DMS53 treated with DMSO at 0.1 percent for 48 hours (cell line): Measurements from ENCODE around the gene REG4.
A peak's percentile ranks its signal among the peaks of the same experiment; 100 is the strongest.

Source experiments
- DNase-seq: peaks from one replicate; lab custom pipeline; 2025; ENCODE audit not compliant: unreplicated experiment; lab: John Stamatoyannopoulos, UW

The REG4 gene

DNA sequence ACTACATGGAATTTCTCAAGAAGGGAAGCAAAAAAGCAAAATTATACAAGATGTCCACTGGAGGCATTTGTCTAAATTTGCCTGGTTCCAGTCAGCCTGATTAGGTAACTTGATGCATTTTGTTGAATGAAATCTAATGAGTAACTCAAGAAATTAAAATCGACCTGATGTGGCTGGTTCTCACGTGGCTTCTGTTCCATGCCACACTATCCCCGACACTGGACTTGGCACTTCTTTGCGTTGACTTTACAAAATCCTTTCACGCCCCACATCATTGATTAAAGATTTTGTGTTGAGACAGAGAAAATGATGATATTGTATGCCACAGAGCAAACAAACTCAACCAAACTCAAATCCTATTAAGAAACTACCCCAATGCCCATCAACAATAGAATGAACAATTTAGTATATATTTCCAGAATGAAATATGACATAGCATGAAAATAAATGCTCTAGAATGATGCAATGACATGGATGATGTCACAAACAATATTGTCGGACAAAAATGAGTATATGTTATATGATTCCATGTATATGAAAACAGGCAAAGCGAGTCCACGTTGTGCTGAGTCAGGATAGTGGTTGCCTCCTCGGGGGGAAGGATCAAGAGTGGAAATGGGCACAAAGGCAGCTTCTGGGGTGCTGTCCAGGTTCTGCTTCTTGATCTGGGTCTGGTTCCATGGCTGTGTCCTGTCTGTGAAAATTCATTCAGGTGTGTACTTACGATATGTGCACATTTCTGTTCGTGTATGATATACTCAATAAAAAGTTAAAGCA lies 29.6 kb downstream of the REG4 start:
- DNase-seq: no peak

DNA sequence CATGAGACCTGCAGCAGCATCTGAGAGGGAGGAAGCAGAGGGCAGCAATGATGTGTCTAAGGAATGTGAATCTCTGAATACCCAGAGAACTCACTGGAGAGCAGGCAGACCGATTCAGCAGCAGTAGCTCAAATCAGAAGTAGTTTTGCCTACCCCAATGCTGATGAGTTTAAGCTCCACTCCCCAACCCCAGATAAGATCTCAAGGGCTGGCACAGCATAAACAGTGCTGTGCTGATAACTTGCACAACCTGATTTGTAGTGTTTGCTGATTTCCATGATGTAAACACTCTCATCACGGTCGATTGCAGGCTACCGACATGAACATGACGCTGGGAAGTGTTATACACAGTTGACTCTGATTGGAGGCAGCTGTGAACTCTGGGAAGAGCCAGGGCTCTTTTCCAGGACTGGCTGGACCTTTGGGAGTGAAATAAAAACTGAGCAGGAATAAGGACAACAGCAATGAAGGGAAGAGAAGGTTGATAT lies 31.3 kb downstream of the REG4 start:
- peak; percentile 81 for DNase-seq

GRCh38 chr1:119778886-119779560 lies 32.2 kb downstream of the REG4 start:
- no peak for DNase-seq

GRCh38 chr1:119778359-119778758 lies 32.9 kb downstream of the REG4 start:
- DNase-seq: no peak

DNA sequence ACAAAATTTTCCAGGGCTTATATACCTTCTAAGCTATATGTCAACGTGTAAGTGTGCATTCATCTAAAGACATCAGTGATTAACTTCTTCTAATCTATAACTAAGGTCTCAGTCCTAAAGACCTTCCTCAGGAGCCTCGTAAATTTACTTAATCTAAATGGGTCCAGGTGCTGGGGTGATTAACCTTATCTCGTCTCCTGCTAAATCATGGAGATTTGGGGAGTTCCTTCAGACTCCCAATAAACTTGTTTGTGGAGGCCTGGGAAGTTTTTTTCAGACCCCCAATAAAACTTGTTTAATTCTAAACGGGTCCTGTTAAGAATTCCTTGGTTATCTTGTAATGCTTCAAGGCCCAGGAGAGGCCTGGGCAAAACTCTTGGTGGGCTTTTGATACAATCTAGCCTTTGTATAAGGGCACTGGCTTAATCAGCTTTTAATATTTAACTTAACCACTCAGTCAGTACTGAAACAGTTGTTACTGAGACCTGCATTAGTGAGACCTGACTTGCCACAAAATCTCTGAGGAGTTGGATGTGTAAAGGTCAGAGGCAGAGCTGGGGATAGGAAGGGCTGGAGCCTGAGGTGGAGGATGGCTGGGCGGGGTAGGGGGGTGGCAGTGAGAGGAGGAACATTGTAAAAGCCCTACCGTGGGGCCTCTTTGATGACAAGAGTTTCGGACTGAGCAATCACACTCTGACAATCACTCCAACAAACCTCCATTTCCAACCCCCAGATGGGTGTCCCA lies 36.3 kb downstream of the REG4 start:
- DNase-seq: no peak

DNA sequence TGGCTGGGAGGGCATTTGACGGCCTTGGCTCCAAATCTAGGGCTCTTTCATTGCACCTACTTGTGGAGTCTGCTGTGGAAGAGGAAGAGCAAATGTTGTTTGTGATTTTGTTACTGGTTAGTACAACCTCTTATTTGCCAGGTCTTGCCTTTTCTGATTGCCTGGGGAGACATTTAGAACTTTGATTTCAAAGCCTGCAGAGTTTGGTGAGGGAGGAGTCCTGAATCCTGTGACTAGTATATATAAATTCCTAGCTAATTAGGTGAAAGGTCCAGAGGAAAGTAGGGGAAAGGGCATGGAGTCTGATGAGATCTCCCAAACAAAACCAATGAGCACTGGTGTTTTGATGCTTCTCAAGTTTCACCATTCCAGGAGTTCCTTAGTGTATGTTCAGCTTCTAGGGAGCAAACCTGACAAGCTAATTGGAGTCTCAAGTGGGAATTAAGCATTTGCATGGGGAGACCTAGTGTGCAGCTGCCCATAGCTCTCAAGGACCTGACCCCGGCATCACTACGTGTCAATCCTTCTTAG lies 37.5 kb downstream of the REG4 start:
- DNase-seq: no peak

- DNase-seq: no peak
Measured at GRCh38 chr1:119772298-119772697, 39.0 kb downstream of the REG4 start.

DNA sequence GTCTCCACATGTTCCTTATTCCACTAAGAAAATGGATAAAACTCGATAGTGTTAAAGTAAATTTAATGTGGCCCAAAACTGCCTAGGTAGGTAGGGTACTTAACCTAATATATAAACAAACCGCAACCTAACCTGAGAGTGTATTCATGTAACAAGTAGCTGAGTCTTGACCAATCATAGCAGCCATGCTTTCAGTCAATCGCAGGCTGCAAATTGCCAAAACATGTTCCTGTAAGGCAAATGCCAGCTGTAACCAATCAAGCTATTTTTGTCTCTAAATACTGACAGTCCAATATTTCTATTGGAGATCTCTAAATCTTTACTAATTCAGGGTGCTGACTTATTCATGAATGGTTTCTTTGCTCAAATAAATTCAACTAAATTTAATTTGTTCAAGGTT lies 39.5 kb downstream of the REG4 start:
- DNase-seq: no peak

DNA sequence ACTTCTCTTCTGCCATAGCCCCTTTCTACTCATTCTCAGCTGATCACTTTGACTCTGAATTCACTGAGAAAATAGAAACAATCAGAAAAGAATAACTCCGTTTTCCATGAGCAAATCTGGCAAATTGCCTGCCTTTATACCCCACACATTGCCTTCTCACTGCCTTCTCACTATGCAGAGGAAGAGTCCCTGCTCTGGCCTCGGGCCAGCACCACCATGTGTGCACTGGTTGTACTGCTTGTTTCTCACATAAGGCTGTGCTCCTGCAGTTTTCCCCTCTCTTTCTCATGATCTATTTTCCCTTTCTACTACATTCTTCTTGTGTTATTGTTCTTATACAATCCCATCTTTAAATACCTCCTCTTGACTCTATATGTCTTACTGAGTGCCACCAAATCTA lies 40.2 kb downstream of the REG4 start:
- DNase-seq: no peak

GRCh38 chr1:119768778-119769177 lies 42.5 kb downstream of the REG4 start, which contains the start of gene HMGCS2:
Gene HMGCS2 (minus strand): TSS chr1:119768905. CDS start chr1:119768844, 61 bp downstream.
- DNase-seq: no peak

- no peak for DNase-seq
Measured at GRCh38 chr1:119767486-119767885, 43.8 kb downstream of the REG4 start.

GRCh38 chr1:119766374-119766794 lies 44.9 kb downstream of the REG4 start:
- no peak for DNase-seq

DNA sequence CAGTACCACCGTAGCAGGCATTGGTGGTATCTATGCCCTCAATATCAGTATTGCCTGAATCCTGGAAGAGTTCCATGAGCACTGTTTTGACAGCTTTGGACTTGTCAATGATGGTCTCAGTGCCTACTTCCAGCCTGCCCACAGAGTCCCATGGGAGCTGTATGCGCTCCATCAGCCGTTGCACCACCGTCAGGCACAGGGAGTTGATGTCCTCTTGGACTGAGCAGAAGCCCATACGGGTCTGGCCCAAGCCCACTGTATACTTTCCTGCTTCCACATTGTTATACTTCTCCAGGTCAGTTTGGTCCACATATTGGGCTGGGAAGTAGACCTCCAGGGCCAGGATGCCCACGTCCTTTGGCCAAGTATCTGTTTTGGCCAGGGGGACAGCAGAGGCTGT lies 47.0 kb downstream of the REG4 start:
- no peak for DNase-seq

DNA sequence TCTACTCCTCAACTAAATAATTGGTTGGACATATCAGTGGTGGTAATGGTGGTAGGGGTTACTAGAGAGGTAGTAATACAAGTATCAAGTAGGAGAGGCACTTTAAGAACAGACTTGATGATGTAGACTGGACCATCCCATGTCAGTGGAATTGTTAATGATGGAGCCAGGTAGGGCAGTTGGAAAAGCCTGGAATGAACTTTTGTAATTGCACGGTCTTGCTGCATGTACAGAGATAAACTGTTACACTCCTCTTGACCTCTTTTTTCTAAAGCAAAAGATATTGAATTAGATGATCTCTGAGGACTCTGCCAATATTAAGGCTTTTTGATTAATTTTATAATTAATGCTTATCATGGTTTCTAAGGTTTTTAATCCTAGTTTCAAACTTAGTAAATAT lies 48.3 kb downstream of the REG4 start:
- no peak for DNase-seq

DNA sequence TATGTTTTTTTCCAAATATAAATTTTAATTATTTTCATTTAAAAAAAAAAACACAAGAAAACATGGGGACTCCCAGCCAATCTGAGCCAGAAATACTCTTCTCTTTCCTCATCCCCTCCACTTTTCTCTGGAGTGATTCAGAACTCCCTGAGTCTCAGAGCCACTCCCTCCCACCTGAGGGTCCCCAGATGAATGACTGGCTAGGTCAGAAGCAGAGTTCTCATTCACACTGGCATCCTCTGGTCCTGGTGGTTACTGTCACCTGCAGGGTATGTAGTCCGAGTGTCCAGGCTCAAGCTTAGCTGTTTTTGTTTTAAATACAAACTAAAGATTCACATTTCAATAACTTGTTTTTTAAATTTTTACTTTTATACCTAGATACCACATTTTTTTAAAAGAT lies 48.9 kb downstream of the REG4 start:
- DNase-seq: no peak

DNA sequence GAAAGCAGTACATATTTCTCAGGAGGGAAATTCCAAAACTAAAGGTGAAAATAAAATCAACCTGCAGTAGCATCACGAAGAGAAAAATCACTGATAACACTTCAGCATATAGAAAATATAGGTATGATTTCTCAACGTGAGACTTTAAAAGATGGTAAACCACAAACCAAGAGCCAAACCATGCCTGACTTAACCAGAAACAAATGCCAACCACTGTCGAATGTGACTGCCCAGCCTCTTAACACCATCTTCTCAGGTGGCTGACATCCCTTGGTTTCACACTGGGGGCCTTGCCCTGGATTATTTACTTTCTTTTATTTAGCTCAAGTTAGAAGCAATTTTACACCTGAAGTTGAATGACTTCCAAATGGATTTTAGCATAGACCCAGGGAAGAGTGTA lies 52.7 kb downstream of the REG4 start:
- no peak for DNase-seq

GRCh38 chr1:119752592-119752991 lies 58.7 kb downstream of the REG4 start:
- DNase-seq: no peak

- DNase-seq: no peak
Measured at GRCh38 chr1:119748040-119748439, 63.2 kb downstream of the REG4 start.

DNA sequence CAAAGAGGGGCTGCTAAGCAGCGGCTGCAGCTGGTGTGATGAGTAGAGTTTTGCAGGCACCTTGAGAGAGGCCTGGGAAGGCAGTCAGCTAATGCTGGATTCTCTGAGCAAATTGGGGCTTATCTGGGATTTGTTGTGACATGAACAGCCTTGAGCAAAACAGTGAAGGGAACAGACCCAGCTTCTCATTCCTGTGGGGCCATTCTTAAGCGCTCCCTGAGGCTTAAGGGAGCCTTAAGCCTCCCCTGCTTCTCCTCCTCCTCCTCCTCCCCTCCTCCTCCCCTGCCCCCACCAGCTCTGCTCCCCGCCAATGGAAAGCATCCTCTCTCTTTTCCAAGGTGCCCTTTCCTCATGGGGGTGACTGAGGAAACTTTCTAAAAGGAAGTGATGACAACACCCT lies 63.8 kb downstream of the REG4 start:
- no peak for DNase-seq

GRCh38 chr1:119745034-119745433 lies 66.2 kb downstream of the REG4 start:
- DNase-seq: no peak

GRCh38 chr1:119744598-119744942 lies 66.7 kb downstream of the REG4 start:
- no peak for DNase-seq
